COR-L47 (cell line): Measurements from ENCODE around the gene PIN1.

Experiments
- DNase-seq: peaks from one replicate; lab custom pipeline; 2025; lab: John Stamatoyannopoulos, UW

PIN1 gene

GRCh38 chr19:9891609-9892373, 56.7 kb downstream of the PIN1 start:
- DNase-seq, result no peak
